OCI-M1 (cell line): Measurements from ENCODE around the gene CD164.
A peak's percentile ranks its signal among the peaks of the same experiment; 100 is the strongest.
"Not testable (repeated sequence)": the region's sequence is repeated elsewhere in the genome, so short reads cannot be mapped to it uniquely, and the experiment has no call there.

Source experiments
- DNase-seq: peaks from one replicate; lab custom pipeline; 2025; lab: John Stamatoyannopoulos, UW

The CD164 gene

GRCh38 chr6:109374326-109374892 lies 7.9 kb downstream of the CD164 start:
- no peak for DNase-seq

- no peak for DNase-seq
These were observed 8.5 kb downstream of the CD164 start for GRCh38 chr6:109373762-109374161.

- no peak for DNase-seq
These were observed 8.9 kb downstream of the CD164 start for GRCh38 chr6:109373331-109373730.

- DNase-seq: no peak
These were observed 10.1 kb downstream of the CD164 start for GRCh38 chr6:109372130-109372529.

- DNase-seq: no peak
These were observed 11.5 kb downstream of the CD164 start for GRCh38 chr6:109370792-109371191.

- DNase-seq: no peak
These were observed 11.9 kb downstream of the CD164 start for GRCh38 chr6:109370336-109370735.

- no peak for DNase-seq
These were observed 12.5 kb downstream of the CD164 start for GRCh38 chr6:109369728-109370127.

- not testable (repeated sequence) for DNase-seq
These were observed 17.7 kb downstream of the CD164 start for GRCh38 chr6:109364382-109365078.

GRCh38 chr6:109363753-109364152 lies 18.5 kb downstream of the CD164 start:
- no peak for DNase-seq

- DNase-seq: no peak
These were observed 20.0 kb downstream of the CD164 start for GRCh38 chr6:109362102-109362884.

GRCh38 chr6:109360791-109361190 lies 21.5 kb downstream of the CD164 start:
- DNase-seq: peak; percentile 23

GRCh38 chr6:109360281-109360680 lies 22.0 kb downstream of the CD164 start:
- no peak for DNase-seq

- DNase-seq: no peak
These were observed 23.0 kb downstream of the CD164 start for GRCh38 chr6:109359248-109359647.

- no peak for DNase-seq
These were observed 24.1 kb downstream of the CD164 start for GRCh38 chr6:109358204-109358603.

GRCh38 chr6:109356237-109356636 lies 26.0 kb downstream of the CD164 start:
- no peak for DNase-seq

GRCh38 chr6:109351231-109352130 lies 30.8 kb downstream of the CD164 start:
- peak; percentile 29 for DNase-seq

GRCh38 chr6:109349419-109349987 lies 32.8 kb downstream of the CD164 start:
- DNase-seq: peak; percentile 94

- DNase-seq: no peak
These were observed 34.0 kb downstream of the CD164 start for GRCh38 chr6:109348226-109348625.

- peak; percentile 14 for DNase-seq
These were observed 34.5 kb downstream of the CD164 start for GRCh38 chr6:109347779-109348178.

GRCh38 chr6:109345986-109346385 lies 36.3 kb downstream of the CD164 start:
- no peak for DNase-seq

- DNase-seq: no peak
These were observed 38.0 kb downstream of the CD164 start for GRCh38 chr6:109344226-109344625.

GRCh38 chr6:109343518-109343917 lies 38.7 kb downstream of the CD164 start:
- DNase-seq: no peak
